Astrocyte of the cerebellum (primary cell): Measurements from ENCODE around the gene GP1BB.
A peak's percentile ranks its signal among the peaks of the same experiment; 100 is the strongest.

Experiments used
- DNase-seq: peaks from one replicate; pipeline ENCODE4 v3.0.0-alpha.2; 2011; ENCODE audit warnings: low read depth
- H3K4me3 ChIP-seq: 2 replicates; pipeline ENCODE4 v1.5.1; 2011; ENCODE audit warnings: mild to moderate bottlenecking, low read depth, low read length, moderate library complexity
- CTCF ChIP-seq: IDR thresholded peaks from 2 replicates; pipeline ENCODE4 v1.5.1; 2012; ENCODE audit warnings: low read length, low read depth, moderate library complexity, mild to moderate bottlenecking; ENCODE audit errors: missing control alignments
- in situ Hi-C: cut with HindIII; loops from 2 replicates; pipeline ENCODE4 v1.10.0; 2017; ENCODE audit warnings: low sequenced_read_pairs

GP1BB gene

GRCh38 chr22:19704355-19705015, 18.9 kb upstream of the GP1BB start:
- in situ Hi-C loops: no loop called here
- no peak overlapping the region for H3K4me3 ChIP-seq
- DNase-seq: no peak
- no peak for TF ChIP-seq CTCF

- in situ Hi-C loops: no loop called here
- TF ChIP-seq CTCF: peak; percentile 15
- no peak overlapping the region for H3K4me3 ChIP-seq
- no peak for DNase-seq
These were observed 18.0 kb upstream of the GP1BB start for GRCh38 chr22:19705181-19705934.

DNA sequence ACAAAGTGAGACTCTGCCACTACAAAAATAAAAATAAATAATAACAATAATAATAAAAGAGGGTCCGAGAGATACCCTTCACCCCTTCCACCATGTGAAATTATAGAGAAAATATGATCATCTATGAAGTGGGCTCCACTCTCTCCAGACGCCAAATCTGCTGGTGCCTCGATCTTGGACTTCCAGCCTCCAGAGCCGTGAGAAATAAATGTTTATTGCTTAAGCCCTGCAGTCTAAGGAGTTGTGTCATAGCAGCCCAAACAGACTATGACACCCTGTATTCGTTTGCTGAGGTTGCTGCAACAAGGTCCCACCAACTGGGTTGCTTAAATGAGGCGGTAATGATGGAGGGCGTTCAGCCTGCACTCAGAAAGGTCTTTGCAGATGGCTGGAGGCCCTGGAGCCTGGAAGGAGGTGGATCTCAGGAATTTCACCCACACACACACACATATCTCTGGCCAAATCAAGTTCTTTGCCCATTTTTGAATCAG, 16.6 kb upstream of the GP1BB start:
- no peak for DNase-seq
- TF ChIP-seq CTCF: no peak
- H3K4me3 ChIP-seq: no peak overlapping the region
- in situ Hi-C loops: no loop called here

DNA sequence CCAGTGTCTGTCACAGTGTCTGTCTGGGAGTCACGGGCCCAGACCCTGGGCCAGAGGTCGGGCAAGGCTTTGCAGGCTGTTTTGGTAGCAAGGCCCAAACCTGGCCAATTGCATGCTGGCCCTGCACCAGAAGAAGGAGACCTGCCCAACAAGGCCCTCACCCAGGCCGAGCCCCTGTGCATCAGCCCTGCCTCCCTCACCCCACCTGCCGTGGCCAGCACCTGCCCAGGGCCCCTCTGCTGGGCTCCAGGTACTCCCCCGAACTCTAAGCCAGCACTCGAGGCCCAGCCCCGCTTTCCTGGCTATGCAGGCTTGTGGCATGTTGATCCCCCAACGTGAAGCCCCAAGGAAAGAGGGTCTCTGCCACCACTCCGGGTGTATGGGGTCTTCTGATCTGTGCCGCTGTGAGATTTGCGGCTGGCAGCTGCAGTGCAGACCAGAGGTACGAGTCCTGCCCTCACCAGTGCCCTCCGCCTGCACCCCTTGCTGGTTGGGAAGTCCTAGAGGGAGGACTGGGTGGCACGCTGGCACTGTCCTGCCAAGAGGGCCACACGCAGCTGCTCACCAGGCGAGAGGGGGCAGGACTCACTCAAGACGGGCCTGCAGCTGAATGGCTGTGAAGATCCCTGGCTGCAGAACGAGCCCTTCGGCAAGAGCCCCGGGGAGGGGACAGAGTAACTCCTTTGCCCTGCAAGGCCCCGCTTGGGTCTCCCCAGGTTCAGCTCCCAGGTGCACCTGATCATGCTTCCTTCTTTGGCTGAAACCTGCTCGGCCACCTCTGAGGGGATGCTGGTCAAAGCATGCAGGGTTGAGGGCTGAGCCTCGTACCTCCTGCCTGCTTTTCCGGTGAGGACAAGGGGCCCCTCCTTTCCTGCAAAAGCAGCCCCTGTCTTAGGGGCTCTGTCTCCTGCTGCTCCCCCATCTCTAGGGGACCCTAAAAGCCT, 15.7 kb upstream of the GP1BB start:
- H3K4me3 ChIP-seq: no peak overlapping the region
- no peak for DNase-seq
- TF ChIP-seq CTCF: no peak
- in situ Hi-C loops: no loop called here

DNA sequence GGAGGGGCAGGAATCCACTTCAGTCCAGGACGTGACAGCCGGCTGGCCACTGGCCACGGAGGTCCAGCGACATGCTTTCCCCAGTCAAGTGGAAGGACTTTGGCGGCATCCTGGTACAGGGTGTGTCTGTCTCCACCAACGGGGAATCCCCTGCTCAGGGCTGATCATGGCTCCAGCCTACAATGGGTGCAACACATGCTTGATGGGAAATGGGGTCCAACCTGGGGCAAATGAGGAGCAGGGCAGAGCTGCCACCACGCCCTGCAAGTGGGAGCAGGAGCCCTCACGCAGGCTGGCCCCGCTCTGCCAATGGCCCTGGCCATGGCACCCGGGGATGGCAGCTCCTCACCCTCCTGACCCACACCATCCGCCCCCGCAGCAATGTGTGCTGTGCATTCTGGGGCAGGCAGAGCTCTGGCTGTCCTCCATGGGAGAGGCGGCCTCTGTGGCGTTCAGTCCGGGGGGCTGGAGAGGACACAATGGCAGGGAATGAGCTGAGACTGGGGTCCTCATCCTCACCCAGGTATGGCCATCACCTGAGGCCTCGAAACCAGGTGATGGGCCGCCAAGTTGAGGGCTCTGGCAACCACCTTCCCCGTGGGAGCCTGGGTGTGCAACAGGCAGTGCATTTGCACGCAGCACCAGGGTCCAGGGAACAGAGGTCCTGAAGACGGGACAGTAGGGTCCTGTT, 14.9 kb upstream of the GP1BB start:
- TF ChIP-seq CTCF: no peak
- DNase-seq: no peak
- in situ Hi-C loops: no loop called here
- no peak overlapping the region for H3K4me3 ChIP-seq
